ENCODE data around the gene ABCA10. TPM values are rescaled to one million over a fixed set of nuclear protein-coding genes. Genes with fewer than 3 reads are reported as not detected.
A peak's percentile ranks its signal among the peaks of the same experiment; 100 is the strongest.

The ABCA10 gene
- total and polyA plus RNA-seq, 2 of the 13 experiments (the other 11 are each of a cell fraction or from before 2014, with no cell fraction given), result 0.02 to 0.08 TPM

- TF ChIP-seq PAXIP1 (CRISPR knock-in tag; conservative IDR thresholded peaks at IDR 0.05) (peak; percentile 20; the same call in 1 of the 2 replicates), ZNF552 (CRISPR knock-in tag; IDR thresholded peaks at IDR 0.05; ENCODE audit: borderline replicate concordance) (no peak), ZNF281 (CRISPR knock-in tag; IDR thresholded peaks at IDR 0.05; ENCODE audit: borderline replicate concordance) (peak; percentile 56; the same call in 1 of the 2 replicates), CEBPB (IDR thresholded peaks at IDR 0.05; ENCODE audit: borderline replicate concordance, low read depth, low read length) (peak; percentile 5; the same call in 1 of the 2 replicates), CREB1 (IDR thresholded peaks at IDR 0.05) (no peak), CREB1 (CRISPR knock-in tag; IDR thresholded peaks at IDR 0.05) (0 out of 2 replicates have a peak, but pooled peaks have one; percentile 13)
Measured at GRCh38 chr17:69220098-69220497, 8.5 kb downstream of the ABCA10 start (continued).

GRCh38 chr17:69218986-69219385 is 9.6 kb downstream of the ABCA10 start:
- Histone ChIP-seq H3K4me1 (ENCODE audit: insufficient read depth, low read length) (peaks cover 32% of the 10 kb centered on the region), H3K79me2 (ENCODE audit: insufficient read depth, low read length) (no peaks in the 10 kb centered on the region), H3K27me3 (ENCODE audit: control insufficient read depth in 1 of 2, insufficient read depth in 2 of 2, low read length in 2 of 2) (no peaks in the 10 kb centered on the region), H3K36me3 (replicated peaks in 1 of 2; ENCODE audit: control insufficient read depth in 1 of 2, insufficient read depth in 2 of 2, low read length in 2 of 2) (no peaks in the 10 kb centered on the region), H3K27ac (ENCODE audit: extremely low read length, insufficient read depth, low read length) (no peak overlapping the region), H3K4me3 (replicated peaks in 1 of 3; ENCODE audit: insufficient read depth in 1 of 3, low read depth in 2 of 3, low read length in 3 of 3) (no peak overlapping the region), H3K9ac (ENCODE audit: insufficient read depth, low read depth, low read length) (no peak overlapping the region), H2AFZ (ENCODE audit: low read length) (no peak overlapping the region), H3K4me2 (ENCODE audit: low read depth, low read length) (no peak overlapping the region), H4K20me1 (ENCODE audit: insufficient read depth, low read length) (no peaks in the 10 kb centered on the region), H3K9me3 (ENCODE audit: low read length) (no peaks in the 10 kb centered on the region)
- TF ChIP-seq GLI4 (CRISPR knock-in tag; IDR thresholded peaks at IDR 0.05; ENCODE audit: borderline replicate concordance) (no peak), ZNF780A (CRISPR knock-in tag; IDR thresholded peaks at IDR 0.05) (no peak), GABPA (IDR thresholded peaks at IDR 0.05; ENCODE audit: low read depth, low read length) (no peak), GABPA (CRISPR knock-in tag; IDR thresholded peaks at IDR 0.05; ENCODE audit: low read depth) (0 out of 2 replicates have a peak, but pooled peaks have one; percentile 10), FOSL2 (CRISPR knock-in tag; IDR thresholded peaks at IDR 0.05) (peak; percentile 53), BCL3 (CRISPR knock-in tag; IDR thresholded peaks at IDR 0.05) (no peak), ZNF513 (CRISPR knock-in tag; conservative IDR thresholded peaks at IDR 0.05) (no peak), AGO2 (optimal IDR thresholded peaks at IDR 0.05; ENCODE audit: low read depth, low read length) (no peak)
- in situ Hi-C loops (cut with HindIII; ENCODE audit: extremely low pct_ligation_motif_present, low pct_unique_long_range_greater_than_20kb), result no loop called here
- intact Hi-C loops (cut with micrococcal nuclease; ENCODE audit: unreplicated experiment), result no loop called here
- WGBS (ENCODE audit: low lambda C conversion rate), result 64% methylated on average over 3 of the region's 3 CpGs
- DNase-seq (ENCODE audit: low spot score) (no peak), FAIRE-seq (no peak), ATAC-seq (no peak)
- CTCF ChIA-PET (ENCODE audit: low intra/inter-chr PET ratio, low total read pairs), result no interaction called here
- POLR2A ChIA-PET, result no interaction called here
- no TSS peak for BruUV-seq (replicated peaks)
